Measurements from ENCODE around the gene SPON1.

DNA sequence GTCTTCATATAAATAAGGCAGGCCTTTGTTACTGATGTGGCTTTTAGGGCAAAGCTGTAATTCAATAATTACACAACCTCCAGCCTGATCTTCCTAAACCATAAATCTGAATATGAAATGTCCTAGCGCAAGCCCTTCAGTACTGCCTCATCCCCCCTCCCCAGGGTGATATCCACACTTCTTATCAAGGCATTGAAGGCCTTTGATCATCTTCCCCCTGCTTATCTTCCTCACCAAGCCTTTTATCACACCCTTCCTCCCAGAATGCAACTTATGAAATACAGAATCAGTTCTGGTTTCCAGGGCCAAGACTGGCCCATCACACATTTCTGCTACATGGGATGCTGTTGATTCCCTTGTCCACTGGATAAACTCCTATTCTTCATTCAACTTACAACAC is 12.1 kb downstream of the SPON1 start:
- TF ChIP-seq, protein P1, sequence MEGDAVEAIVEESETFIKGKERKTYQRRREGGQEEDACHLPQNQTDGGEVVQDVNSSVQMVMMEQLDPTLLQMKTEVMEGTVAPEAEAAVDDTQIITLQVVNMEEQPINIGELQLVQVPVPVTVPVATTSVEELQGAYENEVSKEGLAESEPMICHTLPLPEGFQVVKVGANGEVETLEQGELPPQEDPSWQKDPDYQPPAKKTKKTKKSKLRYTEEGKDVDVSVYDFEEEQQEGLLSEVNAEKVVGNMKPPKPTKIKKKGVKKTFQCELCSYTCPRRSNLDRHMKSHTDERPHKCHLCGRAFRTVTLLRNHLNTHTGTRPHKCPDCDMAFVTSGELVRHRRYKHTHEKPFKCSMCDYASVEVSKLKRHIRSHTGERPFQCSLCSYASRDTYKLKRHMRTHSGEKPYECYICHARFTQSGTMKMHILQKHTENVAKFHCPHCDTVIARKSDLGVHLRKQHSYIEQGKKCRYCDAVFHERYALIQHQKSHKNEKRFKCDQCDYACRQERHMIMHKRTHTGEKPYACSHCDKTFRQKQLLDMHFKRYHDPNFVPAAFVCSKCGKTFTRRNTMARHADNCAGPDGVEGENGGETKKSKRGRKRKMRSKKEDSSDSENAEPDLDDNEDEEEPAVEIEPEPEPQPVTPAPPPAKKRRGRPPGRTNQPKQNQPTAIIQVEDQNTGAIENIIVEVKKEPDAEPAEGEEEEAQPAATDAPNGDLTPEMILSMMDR (IDR thresholded peaks at IDR 0.05) = no peak
- TF ChIP-seq HEYL (CRISPR knock-in tag; IDR thresholded peaks at IDR 0.05) (no peak), NPAS2 (CRISPR knock-in tag; IDR thresholded peaks at IDR 0.05; ENCODE audit: borderline replicate concordance) (no peak)

Measured in A549 (cell line).